GM18498 (cell line): Measurements from ENCODE around the gene LYPD4.
"Not testable (repeated sequence)": the region's sequence is repeated elsewhere in the genome, so short reads cannot be mapped to it uniquely, and the experiment has no call there.

Experiments
- ATAC-seq: cut with Tn5 transposase; IDR thresholded peaks from one replicate; pipeline ENCODE4 v1.9.1; 2021; ENCODE audit warnings: mild to moderate bottlenecking, moderate library complexity; ENCODE audit not compliant: unreplicated experiment

LYPD4 gene

DNA sequence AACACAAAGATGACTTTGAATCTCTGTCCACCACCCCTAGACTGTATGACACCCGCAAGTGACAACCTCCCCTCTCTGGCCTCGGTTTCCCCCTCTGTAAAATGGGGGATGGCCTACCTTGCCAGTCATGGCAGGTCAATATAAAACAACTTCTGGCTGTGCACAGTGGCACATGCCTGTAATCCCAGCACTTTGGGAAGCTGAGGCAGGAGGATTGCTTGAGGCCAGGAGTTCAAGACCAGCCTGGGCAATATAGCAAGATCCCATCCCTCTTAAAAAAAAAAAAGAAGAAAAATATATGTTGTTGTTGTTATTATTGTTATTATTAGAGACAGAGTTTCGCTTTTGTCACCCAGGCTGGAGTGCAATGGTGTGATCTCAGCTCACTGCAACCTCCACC, 31.5 kb upstream of the LYPD4 start:
- ATAC-seq = not testable (repeated sequence)

DNA sequence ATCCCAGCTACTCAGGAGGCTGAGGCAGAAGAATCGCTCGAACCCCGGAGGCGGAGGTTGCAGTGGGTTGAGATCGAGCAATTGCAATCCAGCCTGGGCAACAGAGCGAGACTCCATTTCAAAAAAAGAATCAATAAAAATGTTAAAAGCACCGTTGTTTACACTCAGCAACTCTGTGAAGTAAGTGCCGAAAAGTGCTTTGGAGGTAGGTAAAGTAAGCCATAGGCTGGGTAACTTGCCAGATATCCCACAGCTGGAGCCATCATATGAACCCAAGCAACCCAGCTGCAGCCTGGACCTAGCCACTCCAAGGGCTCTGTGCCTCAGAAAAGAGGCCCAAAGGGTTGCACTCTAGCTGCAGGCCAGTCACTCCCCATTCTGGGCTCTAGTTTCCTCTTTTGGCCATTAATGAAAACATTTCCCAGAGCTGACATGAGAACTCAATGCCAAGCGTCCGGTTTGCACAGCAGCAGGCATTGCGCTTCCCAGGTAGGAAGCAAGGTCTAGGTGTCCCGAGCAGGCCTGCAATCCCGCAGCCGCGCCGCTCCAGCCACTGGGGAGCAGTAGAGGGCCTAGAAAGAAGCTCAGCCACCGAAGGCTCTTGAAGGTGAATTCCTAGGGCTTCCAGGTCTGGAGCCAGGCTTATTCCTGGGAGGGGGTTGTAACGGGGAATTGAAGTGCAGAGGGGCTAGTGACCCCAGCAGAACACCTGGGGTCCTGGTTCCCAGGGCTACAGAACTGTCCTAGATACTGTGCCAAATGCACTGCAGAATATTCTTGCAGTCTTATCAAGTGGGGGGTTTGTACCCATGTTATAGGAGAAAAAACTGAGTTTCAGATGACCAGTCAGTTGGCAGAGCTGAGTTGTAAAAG, 28.5 kb upstream of the LYPD4 start:
- ATAC-seq = no peak

DNA sequence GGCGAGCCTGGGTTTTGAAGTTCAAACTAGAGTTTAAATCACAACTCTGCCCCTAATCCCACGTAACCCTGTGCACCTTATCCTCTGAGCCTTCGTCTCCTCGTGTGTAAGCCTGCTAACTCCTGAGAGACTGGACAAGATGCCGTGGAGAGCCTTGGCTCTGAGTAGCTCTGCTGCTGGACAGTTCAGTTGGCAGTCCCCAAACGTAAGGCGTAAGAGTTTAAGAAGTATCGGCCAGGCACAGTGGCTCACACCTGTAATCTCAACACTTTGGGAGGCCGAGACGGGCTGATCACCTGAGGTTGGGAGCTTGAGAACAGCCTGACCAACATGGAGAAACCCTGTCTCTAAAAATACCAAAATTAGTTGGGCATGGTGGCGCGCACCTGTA, 27.9 kb upstream of the LYPD4 start:
- no peak for ATAC-seq

DNA sequence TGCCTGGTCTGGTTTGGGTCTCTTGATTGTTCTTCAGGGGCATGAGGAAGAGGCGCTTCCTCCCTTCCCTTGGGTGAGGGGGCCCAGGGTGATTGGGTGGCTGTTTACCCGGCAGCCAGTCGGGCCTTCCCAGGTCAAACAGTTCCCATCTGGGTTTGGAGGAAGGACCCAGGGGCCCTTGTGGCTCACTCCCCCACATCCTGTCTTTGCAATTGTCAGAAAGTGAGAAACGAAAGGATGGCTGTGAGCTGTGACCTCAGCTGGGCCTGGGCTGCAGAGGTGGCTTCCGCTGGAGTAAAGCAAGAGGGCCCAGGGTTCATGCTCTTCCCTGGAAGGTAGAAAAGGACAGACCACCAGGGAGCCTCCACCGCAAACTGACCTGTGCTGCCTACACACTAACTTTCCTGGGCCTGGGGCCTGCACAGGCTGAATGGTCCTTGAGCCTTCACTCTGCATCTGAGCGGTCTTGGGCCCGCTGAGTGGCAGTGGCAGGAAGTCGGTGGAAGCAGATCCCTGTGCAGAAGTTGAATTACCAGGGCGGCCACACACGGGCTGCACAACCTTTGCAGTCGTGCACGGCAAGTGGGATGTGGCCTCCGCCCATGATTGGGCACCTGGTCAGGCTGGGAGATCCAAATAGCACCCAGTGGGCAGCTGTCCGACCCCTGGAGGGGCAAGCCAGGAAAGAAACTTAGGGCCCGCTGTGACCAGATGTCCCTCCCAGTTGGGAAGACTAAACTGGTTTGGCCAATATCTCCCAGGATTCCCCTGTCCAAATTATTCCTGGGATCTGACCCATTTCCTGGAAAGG, 27.3 kb upstream of the LYPD4 start:
- peak; percentile 59 for ATAC-seq

DNA sequence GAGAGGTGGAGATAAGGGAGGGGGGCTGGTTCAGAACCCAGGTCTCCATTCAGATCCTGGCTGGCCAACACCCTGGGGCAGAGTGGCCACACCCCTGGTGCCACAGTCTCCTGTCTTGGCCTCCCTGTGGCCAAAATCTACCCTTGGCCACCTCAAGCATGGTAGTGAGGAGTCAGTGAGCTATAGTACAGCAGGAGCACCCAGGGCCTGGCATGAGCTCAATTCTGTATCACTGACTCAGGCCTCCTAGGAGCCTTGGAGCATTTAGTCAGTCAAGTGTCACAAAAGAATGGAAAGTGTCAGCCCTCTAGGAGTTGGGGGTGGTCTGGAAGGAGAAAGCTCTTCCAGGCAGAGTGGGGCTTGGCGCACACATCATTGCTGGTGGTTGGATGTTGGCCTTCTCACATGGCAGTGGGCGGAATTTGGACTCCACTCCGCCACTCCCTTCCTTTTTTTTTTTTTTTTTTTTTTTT, 26.0 kb upstream of the LYPD4 start:
- ATAC-seq = no peak

DNA sequence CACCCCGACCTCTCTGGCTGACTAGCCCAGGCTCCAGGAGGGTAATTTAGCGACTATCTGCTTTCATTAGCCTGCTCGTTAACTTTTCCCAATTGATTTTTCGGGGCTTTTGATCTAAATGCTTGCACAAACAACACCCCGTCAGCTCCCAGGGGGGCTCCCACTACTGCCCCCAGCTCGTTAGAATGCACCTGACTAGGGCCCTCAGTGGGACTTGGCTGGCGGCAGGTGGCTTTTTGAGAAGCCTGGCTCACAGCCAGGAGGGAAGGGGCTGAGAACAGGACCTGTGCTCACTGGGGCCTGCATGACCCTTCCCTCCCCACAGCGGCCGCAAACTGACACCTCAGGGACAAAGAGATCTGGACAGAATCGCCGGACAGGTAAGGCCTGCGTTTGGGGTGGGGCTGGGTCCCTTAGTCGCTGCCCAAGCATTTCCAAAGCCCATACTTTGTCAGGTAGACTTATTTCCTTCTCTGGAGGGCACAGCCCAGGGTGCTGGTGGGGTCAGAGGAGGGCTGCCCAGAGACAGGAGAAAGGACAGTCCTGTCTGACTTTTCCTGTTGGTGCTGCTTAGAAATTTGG, 25.0 kb upstream of the LYPD4 start:
- no peak for ATAC-seq

DNA sequence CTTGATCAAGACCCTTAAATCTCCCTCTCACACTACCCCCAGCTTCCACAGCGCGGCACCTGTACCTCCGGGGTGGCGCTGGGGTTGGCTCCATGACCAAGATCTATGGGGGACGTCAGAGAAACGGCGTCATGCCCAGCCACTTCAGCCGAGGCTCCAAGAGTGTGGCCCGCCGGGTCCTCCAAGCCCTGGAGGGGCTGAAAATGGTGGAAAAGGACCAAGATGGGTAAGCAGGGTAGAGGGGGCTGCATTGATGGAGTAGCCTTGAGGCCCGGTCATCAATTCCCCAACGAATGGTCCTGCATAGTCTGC, 24.5 kb upstream of the LYPD4 start:
- no peak for ATAC-seq

DNA sequence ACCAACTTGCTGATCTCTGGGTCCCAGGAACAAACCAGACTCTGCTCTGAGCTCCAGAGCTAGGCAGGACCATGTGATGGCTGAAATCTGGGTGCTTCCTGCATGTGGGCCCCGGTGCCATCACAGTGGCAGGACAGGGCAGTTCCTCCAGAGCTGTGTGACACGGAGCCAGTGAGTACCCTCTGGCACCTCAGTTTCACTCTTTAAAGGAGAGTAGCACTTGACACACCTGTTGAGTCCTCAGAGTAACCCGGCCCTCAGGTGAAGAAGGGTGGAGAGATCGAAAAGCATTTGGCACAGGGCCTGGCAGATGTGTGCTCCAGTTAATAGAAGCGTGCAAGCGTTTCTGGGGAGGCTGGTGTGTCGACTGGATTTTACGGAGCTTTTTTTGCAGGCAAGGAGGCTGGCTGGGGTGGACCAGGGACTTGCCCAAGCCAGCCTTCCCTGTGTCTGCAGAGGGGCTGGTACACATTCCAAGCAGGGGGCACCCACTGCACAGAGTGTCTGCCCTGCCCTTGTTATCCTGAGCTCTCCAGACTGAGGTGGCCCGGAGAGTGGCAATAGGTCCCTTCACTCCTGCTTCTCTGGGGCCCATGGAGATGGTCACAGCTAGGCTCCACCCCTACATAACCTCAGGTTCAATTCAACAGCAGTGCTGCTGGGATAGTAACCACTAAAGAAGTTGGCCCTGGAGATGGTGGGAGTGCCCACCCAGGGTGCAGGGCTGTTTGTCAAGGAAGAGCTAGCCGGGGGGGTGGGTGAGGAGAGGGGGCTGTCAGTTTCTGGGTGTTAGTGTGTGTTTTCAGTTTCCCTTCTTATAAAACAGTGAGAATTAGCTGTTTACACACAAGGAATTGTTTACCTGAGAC, 23.9 kb upstream of the LYPD4 start:
- no peak for ATAC-seq

DNA sequence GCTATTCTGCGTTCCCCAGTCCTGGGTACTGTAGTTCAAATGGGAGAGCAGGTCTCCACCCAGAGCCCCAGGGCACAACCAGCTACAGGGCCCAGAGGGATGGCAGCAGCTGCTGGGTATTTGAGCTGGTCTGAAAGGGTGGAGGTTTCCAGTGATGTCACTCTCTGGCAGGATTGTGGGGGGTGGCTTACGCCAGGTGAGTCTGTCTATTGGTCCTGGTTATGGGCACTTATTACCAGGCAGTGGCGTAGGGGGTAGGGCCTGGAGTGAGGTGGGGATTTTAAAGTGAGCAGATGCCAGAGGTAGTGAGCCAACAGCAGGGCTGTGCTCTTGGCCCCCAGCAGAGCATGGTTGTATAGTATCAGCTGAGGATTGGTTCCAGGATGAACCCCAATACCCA, 21.8 kb upstream of the LYPD4 start:
- ATAC-seq = no peak

DNA sequence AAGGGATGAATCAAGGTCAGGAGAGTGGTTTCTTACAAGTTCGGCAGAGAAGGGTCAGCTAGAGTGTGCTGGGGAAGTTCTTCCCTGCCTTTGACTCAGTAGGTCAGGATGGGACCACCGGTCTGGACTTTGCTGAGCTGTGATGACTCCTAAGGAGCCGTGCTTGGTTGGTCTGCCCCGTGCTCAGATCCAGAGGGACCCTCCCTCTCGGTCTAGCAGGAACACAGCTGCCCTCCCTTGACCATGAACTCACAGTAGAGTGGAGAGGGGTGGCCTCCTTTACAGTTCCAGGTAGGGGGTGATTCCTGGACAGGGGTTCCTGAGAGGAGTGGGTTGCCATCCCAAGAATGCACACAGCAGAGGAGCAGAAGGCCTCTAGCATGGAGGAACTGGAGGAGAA, 19.9 kb upstream of the LYPD4 start:
- no peak for ATAC-seq

DNA sequence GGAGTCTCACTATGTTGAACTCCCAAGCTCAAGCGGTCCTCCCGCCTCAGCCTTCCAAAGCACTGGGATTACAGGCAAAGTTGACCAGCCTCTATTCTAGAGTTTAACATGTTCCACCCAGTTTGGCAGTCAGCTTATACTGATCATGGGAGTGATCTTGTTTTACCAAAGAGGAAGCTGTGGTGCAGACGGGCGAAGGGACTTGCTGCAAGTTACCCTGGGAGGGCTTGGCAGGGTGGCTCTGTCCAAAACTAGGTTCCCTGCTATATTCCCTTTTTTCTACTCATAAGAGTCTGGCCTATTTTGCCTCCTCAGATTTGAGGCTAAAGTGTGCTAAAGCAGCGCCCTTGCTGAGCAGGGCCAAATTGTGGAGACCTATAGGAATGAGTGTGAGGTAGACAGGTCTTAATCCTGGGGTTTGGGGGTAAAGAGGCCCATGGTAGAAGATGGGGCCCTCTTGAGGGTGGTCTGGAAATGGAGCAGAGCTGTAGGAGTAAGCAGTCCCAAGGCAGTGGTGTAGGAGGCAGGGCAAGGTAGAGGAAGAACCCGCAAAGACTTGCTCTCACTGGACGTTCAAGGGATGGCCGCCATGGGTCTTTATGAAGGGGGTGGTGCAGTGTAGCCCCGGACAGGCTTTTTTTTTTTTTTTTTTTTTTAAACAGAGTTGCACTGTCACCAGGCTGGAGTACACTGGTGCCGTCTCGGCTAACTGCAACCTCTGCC, 18.9 kb upstream of the LYPD4 start:
- no peak for ATAC-seq

DNA sequence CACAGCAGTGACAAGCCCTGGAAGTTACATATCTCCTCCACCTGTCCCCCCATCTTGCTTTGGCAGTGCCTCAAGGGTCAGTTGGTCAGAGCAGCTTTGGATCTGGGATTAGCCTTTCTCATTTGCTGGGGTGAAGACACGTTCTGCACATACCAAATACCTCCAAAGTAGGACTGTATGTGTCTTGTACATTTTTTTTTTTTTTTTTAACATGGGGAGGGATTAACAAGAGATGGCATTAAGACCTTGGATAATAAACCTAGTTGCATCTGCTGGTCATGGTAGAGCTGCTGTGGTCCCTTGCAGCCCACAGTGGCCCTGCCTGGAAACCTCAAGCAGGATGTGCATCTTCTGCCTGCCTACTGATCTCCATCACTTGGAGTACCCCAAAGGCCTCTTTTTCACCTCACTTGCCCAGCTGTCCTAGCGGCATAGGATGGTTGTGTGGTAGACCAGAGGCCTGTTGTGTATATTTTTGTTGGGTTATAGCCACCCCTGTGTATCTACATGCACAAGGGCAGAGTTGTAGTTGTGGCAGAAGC, 18.0 kb upstream of the LYPD4 start:
- ATAC-seq = no peak

DNA sequence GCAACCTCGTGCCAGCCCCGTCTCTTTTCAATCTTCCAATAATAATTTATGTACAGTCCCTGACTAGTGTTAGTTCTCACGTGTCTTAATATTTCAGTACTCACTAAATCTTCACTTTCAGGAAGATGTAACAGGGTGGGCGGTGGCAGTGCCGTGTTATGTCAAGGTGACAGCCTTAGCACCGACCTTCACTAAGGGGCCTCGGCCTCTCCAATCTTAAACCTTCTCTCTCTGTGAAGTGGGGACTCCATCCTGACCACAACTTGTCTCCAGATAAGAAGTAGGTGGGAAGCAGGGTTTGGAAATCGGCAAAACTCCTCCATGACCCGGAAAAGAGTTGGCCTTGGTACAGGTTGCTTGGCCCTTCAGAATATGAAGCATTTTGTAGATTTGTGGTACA, 17.4 kb upstream of the LYPD4 start:
- no peak for ATAC-seq

DNA sequence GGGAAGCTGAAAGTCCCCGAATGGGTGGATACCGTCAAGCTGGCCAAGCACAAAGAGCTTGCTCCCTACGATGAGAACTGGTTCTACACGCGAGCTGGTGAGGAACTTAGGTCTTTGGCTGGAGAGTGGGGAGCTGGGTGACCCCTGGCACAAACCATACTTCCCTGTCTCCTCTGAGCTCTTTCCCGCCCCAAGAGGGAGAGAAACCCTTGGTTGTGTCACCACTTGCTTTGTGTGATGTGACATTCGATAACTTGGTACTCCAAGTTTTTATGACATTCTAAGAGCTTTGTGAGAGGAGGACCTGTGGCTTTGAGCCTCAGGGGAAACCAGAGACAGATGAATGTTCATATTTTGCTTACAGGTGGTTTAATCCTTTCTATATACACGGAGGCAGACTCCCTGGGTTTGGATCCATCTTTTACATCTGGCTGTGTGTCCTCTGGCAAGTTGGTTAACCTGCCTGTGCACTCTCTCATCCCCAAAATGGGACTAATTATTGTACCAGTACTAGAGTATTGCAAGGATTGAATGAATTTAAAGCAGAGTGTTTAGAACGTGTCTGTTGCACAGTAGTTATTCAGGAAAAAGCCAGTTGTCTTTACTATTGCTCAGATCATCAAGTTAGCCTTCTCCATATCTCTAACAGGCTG, 16.8 kb upstream of the LYPD4 start:
- no peak for ATAC-seq

DNA sequence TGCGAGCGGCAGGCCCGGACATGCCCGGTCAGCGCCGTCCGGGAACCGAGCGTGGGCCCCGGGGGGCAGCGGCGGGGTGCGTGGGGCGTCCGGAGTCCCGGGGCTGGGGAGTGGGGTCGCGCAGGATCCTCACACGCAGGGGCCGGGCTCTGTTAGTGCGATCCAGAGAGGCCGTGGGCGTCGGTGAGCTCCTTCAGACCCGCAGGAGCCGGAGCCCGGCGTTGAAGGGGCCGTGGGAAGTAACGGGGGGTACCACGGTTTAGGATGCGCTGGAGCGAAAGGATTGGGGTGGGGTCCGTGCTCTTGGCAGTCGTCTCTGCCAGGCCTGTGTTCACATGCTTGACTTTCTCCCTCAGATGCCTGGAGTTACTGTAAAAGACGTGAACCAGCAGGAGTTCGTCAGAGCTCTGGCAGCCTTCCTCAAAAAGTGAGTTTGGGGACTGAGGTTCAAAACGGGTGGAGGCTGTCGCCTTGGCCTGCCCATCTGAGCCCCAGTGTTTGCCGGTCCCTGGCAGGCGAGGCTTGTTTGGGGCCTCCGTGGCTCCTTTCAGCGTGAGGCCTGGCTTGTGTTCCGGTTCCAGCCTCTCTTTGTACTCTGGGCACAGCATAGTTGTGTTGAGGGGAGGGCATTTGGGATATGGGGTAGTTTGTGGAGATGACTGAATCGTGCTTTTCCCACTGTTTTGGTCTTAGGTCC, 16.1 kb upstream of the LYPD4 start:
- no peak for ATAC-seq

DNA sequence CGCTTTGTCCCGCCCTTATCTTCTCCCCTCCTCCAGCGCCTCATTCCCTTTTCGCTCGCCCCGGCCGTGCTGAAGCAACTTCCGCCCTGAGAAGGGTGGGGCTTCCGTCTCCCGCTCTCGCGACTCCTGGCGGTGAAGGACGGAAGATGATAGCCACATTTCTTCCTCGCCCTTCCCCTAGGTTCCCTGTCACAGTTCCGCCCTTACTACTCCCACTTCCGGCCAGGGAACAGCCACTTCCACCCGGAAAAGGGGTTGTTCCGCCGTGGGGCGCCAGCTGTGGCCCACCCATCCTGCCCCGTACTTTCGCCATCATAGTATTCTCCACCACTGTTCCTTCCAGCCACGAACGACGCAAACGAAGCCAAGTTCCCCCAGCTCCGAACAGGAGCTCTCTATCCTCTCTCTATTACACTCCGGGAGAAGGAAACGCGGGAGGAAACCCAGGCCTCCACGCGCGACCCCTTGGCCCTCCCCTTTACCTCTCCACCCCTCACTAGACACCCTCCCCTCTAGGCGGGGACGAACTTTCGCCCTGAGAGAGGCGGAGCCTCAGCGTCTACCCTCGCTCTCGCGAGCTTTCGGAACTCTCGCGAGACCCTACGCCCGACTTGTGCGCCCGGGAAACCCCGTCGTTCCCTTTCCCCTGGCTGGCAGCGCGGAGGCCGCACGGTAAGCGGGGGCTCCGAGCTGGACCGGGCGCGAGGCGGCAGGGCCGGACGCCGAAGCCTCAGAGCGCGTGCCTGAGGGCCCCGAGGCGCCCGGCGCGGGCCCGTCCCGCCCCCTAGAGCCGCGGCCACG, 15.3 kb upstream of the LYPD4 start, which contains the start of gene RPS19:
RPS19 (plus strand) TSS at position 638 of the 801 bp plus-strand sequence. CDS start 520 bp downstream, outside the sequence.
- peak; percentile 81 for ATAC-seq

DNA sequence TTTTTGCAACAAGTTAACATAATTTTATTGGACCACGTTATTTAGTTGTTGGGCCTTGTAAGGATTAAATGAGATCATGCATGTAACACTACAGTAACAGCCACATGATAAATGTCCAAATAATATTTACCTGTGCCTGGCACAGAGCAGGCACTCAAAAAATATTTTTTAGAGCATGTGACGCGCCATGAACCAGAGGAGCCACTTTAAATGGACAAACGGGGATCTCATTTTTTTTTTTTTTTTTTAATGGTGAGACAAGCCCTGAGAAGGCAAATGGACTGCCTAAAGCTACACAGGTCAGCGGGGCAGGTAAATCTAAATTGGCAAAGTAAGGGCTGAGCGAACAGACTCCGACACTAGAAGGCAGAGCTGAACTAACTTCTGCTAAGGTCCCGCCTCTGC, 14.7 kb upstream of the LYPD4 start:
- ATAC-seq = no peak

DNA sequence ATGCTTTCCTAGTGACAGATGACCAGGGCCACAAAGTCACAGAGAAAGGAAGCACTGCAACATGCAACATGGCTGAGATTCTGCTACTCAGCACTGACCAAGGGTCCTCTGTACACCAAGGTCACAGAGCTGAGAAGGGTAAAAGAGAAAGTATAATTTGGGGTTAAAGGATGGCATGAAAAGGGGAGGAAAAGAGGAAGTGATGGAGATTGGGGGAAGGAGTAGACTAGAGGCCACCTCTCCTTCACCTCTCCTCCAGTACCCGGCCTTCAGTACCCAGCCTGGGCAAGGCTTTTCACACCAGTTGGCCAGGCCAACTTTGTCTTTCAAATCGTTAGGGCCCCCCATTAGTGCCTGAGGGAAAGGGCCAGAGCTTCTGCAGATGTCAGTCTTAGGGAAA, 9.3 kb upstream of the LYPD4 start:
- no peak for ATAC-seq
